Right hindlimb (tissue), 1 donor: Measurements from ENCODE around the gene TMEM176B.
"Not testable (repeated sequence)": the region's sequence is repeated elsewhere in the genome, so short reads cannot be mapped to it uniquely, and the experiment has no call there.

Experiments used
- DNase-seq: peaks from one replicate; pipeline ENCODE4 v3.0.0-alpha.2; 2018

TMEM176B gene

GRCh38 chr7:150820578-150821198, 20.5 kb upstream of the TMEM176B start:
- DNase-seq, result no peak

DNA sequence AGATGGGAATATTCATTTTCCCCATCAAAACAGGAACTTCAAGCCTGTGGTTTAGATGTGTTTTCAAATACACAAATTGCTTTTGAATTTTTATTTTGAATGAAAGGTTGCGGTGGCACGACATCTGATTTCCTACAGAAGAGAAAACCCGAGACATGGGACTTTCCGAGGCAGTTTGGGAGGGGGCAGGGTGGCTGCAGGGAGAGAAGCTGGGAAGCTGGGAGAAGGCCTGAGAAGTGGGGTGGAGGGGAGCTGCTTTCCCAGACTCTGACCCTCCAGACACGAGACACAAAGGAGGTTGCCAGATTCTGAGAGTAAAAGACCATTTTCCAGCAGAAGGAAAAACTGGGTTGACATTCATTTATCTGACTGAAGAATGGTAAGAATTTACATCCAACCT, 20.0 kb upstream of the TMEM176B start:
- DNase-seq, result no peak

DNA sequence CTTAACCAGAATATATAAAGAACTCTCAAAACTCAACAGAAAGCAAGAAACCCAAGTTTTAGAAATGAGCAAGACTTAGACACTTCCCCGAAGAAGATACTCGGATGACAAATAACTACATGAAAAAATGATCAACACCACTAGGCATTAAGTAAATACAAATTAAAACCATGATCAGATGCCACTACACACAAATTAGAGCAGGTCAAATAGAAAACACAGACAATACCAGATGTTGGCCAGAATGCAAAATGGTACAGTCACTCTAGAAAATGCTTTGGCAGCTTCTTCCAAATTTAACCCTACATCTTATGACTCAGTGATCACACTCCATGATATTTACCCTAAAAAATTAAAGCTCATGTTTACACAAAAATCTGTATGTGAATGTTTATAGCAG, 18.8 kb upstream of the TMEM176B start:
- no peak for DNase-seq

GRCh38 chr7:150814328-150815001, 14.3 kb upstream of the TMEM176B start:
- no peak for DNase-seq

- DNase-seq, result not testable (repeated sequence)
Observed at GRCh38 chr7:150807616-150808438, 7.7 kb upstream of the TMEM176B start.

- DNase-seq, result no peak
Observed at GRCh38 chr7:150806863-150807262, 6.7 kb upstream of the TMEM176B start.

GRCh38 chr7:150806454-150806853, 6.3 kb upstream of the TMEM176B start:
- no peak for DNase-seq

DNA sequence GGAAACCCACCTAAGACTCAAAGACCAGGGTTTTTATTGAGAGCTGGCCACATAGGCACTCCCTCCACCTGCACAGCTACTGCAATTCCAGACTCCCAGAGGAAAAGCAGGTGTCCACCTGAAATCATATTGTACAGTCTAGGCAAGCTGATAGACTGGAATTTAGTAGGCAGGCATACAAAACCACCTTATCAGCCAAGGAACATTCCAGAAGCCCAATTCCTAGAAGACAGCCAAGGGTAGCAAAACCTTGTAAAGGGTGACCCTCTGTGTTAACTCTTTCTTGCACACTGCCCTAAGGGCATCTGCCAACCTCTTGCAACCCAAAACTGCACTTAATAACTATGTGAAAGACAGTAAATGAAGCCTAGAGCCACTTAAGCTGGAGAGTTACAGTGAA, 5.7 kb upstream of the TMEM176B start:
- DNase-seq, result no peak

GRCh38 chr7:150804802-150805201, 4.6 kb upstream of the TMEM176B start:
- no peak for DNase-seq

DNA sequence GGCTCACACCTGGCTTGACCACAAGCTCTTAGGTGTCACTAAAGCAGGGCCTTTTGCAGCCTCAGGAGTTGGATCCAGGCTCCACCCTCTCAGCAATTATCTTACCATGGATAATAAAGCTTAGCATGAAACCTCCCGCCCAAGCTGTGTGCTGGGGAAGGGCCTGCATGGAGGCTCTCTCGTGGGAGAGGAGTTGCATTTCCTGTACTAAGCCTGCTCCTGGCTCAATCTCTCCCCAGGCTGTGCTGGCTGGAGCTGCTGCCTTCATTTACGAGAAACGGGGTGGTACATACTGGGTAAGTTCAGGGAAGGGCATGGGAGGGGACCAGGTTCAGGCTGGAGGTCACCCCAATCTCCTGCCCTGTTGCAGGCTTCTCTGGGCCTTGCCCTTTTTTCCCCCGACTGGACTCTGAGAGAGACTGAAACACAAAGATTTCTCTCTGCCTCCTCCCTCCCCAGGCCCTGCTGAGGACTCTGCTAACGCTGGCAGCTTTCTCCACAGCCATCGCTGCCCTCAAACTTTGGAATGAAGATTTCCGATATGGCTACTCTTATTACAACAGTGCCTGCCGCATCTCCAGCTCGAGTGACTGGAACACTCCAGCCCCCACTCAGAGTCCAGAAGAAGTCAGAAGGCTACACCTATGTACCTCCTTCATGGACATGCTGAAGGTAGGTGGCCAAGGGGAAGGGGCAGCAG, 3.1 kb upstream of the TMEM176B start:
- DNase-seq, result no peak

DNA sequence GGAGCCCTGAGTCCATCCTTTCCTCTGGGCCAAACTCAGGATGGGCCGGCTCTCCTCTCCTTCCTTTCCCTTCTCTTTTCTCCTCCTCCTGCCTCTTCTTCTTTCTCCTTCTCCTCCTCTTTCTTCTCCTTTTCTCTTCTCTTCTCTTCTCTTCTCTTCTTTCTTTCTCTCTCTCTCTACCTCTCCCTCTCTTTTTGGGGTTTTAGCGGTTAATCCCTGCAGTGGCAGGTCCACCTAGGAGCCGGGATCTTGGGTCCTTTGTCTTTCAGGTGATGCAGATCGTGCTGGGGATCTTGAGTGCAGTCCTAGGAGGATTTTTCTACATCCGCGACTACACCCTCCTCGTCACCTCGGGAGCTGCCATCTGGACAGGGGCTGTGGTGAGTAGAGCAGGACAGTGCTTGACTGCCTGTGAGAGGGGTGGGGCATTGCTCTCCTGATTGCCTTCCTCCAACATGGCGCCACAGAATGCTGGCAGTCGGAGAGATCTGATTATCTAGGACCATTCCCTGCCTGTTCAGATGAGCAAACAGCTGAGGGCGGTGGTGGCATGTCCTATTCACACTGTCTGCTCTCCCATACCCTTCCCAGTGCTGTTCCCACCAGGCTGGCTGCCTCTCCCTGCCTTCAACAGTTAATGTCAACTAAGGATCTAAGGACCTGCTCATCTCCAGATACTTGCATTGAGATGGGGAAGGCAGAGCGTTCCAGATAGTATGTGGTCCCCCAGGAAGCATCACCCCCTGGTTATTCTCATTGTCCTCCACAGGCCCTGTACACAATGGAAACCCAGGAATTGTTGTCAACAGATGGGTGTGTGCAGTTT, 2.0 kb upstream of the TMEM176B start:
- DNase-seq, result no peak

DNA sequence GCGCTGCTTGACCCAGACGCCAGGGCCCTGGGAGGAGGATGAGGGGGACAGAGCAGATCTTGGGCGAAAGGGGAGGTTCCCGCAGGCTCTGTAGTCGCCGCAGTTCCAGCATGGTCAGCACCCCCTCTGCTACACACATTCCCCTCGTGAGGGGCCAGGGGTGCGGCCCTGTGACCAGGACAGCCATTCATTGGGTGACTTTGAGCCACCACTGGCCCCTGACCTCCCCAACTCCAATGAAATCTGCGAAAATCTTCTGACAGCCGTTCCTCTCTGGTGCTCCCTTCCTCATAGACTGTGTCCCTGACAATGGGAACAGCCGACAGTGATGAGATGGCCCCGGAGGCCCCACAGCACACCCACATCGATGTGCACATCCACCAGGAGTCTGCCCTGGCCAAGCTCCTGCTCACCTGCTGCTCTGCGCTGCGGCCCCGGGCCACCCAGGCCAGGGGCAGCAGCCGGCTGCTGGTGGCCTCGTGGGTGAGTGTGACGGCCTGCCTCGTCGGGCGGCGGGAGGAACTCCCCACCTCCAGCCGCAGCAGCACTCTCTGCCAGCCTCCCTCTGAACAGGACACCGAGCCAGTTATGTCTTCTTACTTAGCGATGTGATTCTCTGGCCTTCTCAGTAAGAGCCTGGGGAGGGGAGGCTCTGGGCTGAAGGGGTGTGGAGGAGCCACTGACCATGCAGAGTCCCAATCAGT, 1.2 kb upstream of the TMEM176B start:
- DNase-seq, result no peak

DNA sequence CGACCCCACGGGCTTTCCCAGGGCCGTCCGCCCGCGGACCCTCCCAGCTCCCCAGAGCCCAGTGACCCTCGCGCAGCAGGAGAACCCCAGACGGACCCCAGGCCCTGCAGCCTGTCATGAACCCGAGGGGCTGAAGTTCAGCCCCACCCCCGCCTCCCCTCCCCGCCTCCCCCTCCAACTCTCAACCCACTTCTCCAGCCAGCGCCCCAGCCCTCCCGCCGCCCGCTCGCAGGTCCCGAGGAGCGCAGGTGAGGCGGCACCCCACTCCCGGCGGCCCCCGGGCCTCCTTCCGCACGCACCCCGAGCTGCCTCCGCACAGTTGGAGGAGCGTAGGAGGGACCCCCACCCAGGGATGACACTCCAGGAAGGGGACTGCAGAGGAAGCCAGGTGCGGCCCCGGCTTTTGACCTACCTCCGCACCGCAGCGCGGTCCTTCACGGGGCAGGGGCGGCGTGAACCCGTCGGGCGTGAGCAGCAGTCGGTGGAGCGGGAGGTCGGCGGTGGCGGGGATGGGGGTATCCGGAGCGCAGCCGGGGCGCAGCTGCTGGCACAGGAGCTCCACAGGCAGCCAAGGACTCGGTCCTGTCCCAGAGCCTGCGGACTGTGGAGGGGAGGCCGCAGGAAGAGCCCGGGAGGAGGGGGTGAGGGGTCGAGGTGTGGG, 547 bp upstream of the TMEM176B start, which contains the start of gene TMEM176A:
TMEM176A (plus strand) TSS at position 189 of the 661 bp plus-strand sequence. CDS start 782 bp downstream, outside the sequence.
- no peak for DNase-seq

GRCh38 chr7:150799156-150799555, 1.0 kb downstream of the TMEM176B start:
- DNase-seq, result no peak

GRCh38 chr7:150797661-150798060, 2.5 kb downstream of the TMEM176B start:
- DNase-seq, result no peak

DNA sequence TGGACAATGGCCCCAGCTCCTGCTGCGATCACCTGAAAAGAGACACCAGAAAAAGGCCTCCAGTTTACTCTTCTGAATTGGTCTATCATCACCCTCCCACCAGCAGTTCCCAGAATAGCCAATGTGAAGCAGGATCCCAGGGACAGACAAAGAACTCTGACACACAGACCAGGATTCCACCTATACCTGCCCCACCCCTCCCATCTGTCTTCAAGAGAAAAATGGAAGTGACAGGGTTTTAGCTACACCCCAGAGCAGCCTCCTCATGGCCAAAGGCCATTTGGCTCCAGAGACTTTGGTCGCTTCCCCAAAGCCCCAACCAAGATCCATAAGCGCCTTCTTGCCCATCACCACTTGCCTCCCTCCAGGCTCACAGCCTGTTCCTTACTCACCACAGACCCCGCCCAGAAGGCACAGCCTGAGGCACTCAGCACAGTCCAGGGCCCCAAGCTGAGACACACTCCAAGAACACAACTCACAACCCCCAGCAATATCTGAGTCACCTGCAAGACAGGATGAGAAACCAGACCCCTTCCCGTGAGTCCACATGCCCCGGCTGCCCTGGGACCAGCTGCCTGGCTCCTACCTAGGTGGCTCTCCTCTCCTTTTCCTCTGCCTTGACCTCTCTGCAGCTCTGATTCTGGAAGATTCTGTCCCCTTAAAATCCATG, 6.5 kb downstream of the TMEM176B start:
- no peak for DNase-seq

DNA sequence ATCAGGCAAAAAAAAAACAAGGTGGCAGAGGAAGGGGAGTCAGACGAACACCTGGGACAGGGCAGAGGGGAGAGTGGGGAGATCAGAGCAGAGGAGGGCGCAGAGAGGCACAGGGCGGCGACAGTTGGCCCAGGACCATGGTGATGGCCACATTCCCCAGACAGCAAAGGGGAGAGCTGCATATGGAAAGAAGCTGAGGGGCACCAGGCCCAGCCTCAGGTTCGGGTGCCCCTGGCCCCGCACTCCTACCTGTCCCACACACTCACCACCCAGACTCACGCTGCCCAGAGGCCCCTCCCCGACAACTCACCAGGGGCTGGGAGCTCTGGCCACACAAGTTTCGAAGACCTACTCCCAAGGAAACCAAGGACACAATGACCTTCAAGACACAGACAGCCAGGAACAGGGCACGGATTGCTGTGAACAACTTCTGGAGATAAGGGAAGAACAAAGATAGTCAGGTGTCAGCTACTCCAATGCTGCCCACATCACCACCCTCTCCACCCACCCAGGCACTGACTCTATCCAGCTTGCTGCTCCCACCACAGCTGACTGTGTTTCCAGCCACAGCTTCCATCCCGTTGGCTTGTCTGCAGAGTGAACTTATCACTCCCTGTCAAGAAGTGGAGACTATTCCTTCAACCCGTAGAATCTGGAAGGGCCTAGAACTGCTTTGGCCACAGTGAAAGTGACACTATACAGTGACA, 8.3 kb downstream of the TMEM176B start:
- no peak for DNase-seq

DNA sequence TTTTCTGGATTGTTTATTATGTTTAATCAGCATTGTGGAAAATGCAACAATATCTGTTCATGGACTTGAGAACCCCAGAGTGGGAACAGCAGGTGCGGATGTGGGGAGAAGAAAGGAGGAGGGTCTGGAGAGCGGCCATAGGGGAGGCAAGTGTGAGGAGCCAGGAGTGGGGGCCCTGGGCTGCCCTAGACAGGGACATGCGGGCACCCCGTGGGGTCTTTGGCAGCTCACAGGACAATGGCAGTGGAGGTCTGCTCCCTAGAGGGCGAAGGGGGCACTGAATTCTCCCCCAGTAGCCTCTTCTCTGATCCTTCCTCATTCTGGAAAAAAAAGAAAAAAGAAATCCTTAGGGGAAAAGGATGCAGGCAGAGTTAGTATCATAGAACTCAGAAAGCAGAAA, 8.9 kb downstream of the TMEM176B start:
- no peak for DNase-seq

DNA sequence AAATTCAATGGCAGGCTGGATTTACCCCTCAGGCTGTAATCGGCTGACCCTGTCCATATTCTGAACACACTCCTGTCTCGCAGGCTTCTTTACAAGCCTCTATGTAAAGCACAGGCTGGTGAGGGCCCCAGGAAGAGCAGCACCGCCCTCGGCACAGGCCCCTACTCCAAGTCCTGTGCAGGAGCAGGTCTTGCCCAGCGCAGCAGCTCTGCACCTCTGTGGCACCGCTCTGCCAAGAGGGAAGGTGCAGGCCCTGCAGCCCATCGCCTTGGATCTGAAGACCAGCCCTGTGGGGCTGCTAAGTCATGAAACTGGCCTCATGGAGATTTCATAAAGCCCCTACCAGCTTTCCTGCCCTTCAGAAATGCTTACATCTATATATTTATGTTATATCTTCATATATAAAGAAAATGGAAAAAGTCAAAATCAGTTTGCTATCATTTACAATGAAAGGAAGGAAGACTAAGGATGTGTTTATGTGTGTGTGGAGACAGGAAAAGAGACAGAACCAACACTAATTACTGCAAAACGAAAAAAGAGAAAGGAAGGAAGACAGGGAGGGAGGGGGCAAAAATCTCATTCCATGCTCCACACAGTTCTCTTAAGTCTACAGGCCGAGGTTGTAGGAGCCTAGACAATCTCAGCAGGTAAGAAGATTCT, 9.6 kb downstream of the TMEM176B start:
- no peak for DNase-seq
